GM19463 (cell line): ENCODE measurements around the gene SYNDIG1.

Source experiments
- ATAC-seq: cut with Tn5 transposase; IDR thresholded peaks from one replicate; pipeline ENCODE4 v1.9.1; 2021; ENCODE audit warnings: mild to moderate bottlenecking, moderate library complexity; ENCODE audit not compliant: unreplicated experiment

Gene SYNDIG1

DNA sequence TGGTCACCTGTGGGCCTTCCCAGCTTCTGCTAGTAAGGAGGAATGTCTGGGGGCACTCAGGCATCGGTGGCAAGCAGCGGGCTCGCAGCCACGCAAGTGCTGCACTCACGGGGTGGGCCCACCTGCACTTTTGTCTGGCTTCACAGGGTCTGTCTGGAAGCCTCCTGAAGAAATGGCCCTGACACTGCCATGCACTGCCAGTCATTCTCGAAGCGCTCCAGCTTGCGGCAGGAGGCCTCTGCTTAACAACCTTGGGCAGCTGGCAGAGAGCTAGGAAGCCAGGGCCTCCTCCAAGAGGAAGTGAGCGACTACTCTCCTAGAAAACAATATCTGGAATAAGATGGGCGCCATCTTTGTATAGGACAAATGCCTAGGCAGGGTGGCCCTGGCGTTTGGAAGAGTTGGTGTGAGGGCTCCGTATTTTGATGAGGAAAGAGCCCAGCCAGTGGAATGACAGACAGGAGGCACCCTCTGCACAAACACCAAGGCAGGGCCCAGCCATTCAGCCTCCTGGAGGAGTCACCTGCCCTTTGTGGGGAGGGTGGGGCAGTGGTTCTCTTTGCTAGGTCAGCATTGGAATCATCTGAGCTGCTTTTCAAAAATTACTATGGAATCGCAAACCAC is 113.9 kb downstream of the SYNDIG1 start:
- ATAC-seq: no peak

- no peak for ATAC-seq
Observed at GRCh38 chr20:24584078-24584477, 114.6 kb downstream of the SYNDIG1 start.

- ATAC-seq: no peak
Observed at GRCh38 chr20:24584538-24585356, 115.3 kb downstream of the SYNDIG1 start.

DNA sequence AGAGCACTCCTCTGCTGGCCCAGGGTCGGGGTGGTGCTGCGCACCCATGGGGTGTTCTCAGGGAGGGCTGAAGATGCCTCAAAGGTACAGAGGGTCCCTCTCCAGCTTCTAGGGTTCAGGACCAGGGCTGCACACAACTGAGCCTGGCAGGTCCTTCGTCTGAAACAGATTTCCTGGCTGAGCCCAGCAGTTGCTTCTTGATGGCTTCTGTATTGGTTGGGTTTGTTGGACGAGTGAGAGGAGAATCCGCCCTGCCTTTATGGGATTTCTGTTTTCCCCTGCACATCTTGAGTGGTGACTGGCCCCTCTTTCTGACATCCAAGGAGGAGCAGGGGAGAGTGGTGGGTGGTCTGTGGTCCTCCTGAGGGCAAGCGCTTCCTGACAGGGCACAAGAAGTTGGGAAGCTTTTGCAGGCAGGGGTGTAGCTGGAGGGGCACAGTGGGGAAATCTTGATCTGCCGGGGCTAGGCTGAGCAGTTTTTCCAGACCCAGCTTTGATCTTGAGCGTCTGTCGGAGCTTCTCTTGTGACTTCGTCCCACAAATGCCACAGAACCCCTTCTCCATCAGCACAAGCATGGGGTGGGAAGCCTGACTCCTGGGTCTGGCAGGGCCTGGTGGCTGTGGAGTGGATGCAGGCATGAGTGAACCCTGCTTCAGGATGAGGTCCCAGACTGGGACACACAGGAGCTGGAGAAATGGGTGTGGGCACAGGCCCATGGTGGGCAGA is 116.5 kb downstream of the SYNDIG1 start:
- ATAC-seq: no peak

DNA sequence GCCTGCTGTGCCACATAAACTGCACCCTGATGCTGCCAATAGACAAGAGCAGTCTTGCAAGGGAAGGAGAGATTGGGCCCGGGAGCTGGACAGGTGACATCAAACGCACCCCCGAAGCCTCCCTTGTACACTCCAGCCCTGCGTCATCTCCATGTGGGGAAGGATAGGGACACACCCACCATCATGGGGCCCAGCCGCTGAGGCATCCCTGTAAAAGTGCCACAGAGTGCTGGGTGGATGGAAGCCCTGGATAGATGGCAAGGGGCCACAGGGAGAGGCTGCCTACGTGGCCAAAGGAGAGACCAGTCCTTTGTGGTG is 117.1 kb downstream of the SYNDIG1 start:
- no peak for ATAC-seq

DNA sequence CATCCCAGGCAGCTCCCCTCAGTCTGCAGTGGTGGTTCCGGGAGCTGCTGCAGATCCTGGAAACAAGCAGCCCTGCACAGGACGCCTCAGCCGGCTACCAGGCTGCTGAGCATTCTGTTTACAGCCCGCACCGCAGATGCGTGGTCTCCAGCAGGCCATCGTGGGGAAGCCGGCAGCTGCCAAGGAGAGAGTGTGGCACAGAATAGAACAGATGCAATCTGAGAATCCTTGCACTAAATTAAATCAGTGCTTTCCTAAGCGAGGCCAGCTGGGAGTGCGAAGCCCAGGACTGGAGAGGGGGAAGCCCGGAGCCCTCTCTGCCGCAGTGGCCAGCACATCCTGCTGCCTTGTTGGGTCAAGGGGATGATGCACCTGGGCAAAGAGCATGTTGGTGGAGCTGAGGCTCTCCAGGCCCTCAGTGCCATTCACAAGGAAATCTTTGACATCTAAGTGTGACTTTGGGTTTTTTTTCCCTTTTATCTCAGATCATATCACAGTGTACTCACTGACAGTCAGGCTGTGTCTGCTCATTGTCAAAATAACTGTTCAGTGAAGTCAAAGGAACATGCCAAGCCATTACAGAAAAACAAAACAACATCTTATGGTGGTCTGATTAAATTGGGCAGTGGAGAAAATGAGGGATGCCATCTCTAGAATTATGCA is 118.1 kb downstream of the SYNDIG1 start:
- no peak for ATAC-seq

DNA sequence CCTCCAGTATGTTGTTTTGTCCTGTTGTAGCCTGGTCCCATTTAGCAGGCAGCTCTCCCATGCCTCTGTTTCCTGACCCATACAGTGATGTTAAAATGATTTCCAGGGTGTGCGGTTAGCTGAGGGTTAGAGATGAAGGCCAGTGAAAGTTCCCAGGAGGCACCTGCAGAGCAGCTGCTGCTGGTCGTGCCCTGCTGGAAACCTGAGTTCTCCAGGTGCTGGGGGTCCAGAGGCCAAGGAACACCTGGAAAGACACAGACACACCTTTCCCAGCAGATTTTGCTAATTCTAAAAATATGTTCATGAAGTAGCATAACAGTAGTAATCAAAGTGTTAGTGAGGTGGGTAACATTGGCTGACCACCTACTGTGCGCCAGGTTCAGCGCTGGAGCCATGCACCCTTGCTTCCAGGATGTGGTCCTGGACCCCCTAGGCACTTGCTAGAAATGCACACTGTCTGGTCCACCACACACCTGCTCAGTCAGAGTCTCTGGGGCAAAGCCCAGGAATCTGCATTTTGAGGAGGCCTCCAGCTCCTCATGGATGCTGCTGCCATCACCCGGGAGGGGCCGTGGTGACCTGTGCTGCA is 118.7 kb downstream of the SYNDIG1 start:
- ATAC-seq: no peak

GRCh38 chr20:24588725-24589340 is 119.4 kb downstream of the SYNDIG1 start:
- ATAC-seq: no peak

GRCh38 chr20:24589381-24589780 is 120.0 kb downstream of the SYNDIG1 start:
- no peak for ATAC-seq

DNA sequence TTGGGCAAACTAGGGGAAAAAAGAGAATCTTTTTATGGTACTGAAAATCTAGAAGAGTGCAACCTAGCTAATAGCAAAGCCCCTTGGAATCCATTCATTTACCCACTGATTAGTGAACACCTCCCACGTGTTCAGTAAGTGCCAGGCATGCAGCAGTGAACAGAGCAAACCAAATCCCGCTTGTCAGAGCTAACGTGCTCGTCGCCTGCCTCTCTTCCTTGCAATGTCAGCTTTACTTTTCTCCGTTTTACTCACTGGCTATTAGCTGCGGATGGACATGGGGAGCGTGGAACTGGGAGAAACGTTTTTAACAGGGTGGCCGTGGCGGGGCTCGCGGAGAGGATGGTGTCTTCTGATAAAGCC is 120.4 kb downstream of the SYNDIG1 start:
- no peak for ATAC-seq

- no peak for ATAC-seq
Observed at GRCh38 chr20:24590178-24590982, 121.0 kb downstream of the SYNDIG1 start.

DNA sequence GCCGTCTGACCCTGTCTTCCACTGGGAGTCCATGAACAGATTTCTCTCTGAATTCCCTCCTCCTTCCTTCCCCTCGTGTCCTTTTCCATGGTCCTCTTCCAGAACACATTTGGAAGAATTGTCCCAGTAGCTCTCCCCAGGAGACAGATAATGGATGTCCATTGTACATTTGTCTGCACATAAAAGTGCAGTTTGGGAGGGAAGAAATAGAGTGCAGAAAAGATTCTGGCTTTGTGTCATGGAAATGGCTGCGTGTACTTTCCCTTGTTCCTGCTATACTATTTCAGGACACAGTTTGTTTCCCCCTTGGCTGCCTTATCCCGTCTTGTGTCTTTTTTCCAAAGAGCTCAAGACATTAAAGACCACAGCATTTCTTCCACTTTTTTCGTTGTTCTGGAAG is 127.6 kb downstream of the SYNDIG1 start:
- ATAC-seq: no peak

DNA sequence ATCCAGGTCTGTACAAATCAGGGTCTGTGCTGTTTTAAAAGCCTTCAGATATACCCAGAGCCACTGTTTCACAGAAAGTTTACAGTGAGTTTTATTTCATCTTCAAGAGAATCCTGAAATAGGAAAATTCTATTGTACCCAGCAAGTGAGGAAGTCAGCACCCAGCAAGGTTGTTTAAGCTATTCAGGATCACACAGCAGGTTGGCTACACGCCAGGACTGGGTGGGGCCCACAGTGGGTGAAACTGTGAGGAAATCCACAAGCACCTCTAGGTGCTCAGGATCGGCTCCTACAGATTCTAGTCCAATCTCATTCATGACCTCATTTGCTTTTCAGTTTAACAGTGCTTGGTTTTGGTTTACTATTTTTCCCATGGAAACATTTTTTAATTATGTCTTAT is 128.9 kb downstream of the SYNDIG1 start:
- ATAC-seq: no peak

DNA sequence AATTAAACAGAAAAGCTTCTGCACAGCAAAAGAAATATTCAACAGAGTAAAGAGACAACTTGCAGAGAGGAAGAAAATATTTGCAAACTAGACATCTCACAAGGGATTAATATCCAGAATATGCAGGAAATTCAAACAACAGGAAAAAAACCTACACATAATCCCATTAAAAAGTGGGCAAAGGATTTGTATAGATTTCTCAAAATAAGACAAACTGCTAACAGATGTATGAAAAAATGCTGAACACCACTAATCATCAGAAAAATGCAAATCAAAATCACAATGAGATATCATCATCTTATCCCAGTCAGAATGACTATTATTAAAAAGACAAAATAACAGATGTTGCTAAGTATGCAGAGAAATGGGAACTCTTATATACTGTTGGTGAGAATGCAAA is 129.6 kb downstream of the SYNDIG1 start:
- ATAC-seq: no peak

DNA sequence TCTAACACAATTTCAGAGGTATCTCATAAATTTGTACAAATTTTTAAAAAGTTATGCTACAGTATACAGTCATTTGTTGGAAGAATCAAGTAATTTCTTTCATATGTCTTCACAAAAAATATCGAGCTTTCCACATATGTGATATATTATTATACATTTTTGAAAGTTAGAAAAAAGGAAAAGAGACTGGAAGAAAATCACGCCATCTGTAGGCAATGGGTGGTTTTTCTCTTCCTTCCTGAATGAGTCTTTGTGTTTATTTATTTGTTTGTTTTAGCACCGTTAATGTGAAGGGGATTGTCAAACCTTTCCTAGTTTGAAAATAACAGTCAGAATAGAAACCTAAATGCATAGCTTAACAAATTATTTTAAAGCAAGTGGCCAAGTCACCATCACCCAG is 130.6 kb downstream of the SYNDIG1 start:
- ATAC-seq: no peak

- ATAC-seq: no peak
Observed at GRCh38 chr20:24603454-24603853, 134.0 kb downstream of the SYNDIG1 start.

DNA sequence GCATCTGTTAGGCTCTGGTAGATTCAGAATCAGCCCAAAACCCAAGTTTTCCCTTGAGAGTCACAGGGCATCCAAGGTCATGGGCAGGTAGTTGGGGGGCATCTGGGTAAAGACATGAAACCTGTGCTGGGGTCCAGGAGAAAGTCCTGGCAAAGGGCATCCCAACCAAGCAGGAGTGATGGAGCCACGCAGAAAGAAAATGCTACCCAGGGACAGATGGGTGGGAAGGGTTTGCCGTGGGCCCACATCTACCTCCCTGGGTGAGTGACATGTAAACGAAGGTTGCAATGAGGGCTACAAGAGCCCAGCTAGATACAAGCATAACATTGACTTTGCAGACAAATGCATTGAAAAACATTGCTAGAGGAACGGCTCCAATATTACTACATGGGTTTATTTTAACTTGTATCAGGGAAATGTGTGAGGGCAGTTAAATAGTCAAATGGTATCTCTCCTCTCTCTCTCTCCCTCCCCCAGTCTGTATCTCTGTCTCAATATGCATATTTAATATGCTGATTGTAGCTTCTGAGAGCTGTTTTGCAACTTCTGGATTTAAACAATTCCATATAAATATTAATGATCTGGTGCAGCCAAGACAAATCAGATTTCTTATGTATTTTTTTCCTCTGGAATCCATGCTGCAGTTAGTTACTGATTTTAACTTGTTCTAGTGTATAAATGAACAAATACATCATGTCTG is 135.7 kb downstream of the SYNDIG1 start:
- no peak for ATAC-seq

DNA sequence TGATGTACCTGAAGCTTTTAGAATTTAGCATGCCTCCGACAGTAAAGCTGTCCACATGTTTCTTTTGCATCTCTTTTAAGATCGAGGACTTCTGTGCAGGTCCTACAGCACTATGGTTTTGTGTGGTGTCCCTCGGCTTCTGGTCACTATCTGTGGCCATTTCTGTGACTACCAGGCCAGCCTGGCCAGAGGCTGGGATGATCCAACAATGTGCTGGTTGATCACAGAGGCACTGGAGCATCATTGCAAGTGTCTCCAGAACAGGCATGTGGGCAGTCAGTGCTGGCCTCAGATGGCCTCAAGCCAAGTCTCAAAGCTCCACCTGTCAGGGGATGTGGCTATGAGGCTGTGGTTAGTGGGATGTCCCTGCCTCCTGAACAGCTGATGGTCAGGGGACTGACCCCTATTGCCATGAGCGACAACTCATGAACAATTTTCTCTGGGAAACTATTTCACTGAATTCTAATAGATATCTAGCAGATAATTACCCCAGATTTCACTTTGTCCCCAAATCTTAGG is 136.6 kb downstream of the SYNDIG1 start:
- ATAC-seq: no peak

GRCh38 chr20:24607402-24607801 is 138.0 kb downstream of the SYNDIG1 start:
- no peak for ATAC-seq
